Measurements from ENCODE around the gene DLST. TPM values are rescaled to one million over a fixed set of nuclear protein-coding genes. Genes with fewer than 3 reads are reported as not detected.
A peak's percentile ranks its signal among the peaks of the same experiment; 100 is the strongest.

DLST gene
- total RNA-seq, 1 donor from 2014 or later = 90.4 TPM

DNA sequence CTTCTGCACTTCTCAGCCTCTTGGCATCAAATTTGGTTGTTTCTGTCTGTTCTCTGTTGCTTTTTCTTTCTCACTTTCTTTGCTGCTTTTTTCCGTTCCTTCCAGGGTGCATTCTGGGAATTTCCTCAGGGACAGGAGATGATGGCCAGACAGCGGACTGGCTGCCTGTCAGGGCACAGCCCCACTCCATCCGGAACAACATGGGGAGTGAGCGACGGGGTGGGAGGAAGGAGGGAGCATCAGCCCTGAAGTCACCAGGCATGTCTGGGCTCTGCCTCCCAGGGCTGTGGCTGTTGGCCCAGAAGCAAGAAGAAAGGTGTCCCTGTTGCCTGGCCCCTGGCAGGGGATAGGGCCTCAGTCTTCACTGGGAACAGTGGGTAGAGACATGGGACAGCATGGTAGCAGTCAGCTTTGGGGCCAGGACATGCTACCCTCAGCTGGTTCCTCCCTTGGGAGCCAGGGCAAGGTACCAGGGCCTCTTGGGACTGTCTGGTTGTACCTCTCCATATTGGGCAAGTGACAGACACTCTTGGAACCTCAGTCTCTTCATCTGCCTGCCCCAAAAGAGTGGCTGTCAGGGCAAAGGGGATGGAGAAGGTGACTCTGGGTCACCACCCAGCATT lies 65.1 kb downstream of the DLST start:
- ChIA-PET POLR2A (interaction anchor here (1.8 kb wide), 1 partner anchor 24 kb away, joined by 7 read pairs; the partner anchor contains the start of gene RPS6KL1), CTCF (interaction anchor here (0.6 to 4.2 kb wide), 6 partner anchors 10 to 141 kb away, joined by 3 to 26 read pairs (median 6); partner anchors contain the start of gene EIF2B2)
- Mint-ChIP-seq H3K27me3 (peaks cover 2% of the 10 kb centered on the region), H3K4me3 (peak overlapping the region; percentile 58), H3K9me3 (no peaks in the 10 kb centered on the region), H3K27ac (no peak overlapping the region), H3K4me1 (peaks cover 27% of the 10 kb centered on the region), H3K36me3 (ENCODE audit: low read depth) (no peaks in the 10 kb centered on the region)
- ATAC-seq (ENCODE audit: low read depth) = peak; percentile 26
- TF ChIP-seq, protein P1, sequence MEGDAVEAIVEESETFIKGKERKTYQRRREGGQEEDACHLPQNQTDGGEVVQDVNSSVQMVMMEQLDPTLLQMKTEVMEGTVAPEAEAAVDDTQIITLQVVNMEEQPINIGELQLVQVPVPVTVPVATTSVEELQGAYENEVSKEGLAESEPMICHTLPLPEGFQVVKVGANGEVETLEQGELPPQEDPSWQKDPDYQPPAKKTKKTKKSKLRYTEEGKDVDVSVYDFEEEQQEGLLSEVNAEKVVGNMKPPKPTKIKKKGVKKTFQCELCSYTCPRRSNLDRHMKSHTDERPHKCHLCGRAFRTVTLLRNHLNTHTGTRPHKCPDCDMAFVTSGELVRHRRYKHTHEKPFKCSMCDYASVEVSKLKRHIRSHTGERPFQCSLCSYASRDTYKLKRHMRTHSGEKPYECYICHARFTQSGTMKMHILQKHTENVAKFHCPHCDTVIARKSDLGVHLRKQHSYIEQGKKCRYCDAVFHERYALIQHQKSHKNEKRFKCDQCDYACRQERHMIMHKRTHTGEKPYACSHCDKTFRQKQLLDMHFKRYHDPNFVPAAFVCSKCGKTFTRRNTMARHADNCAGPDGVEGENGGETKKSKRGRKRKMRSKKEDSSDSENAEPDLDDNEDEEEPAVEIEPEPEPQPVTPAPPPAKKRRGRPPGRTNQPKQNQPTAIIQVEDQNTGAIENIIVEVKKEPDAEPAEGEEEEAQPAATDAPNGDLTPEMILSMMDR (IDR thresholded peaks at IDR 0.05) = no peak
- DNase-seq = no peak
- intact Hi-C loops (cut with micrococcal nuclease) = loop anchor here (1.0 to 10.0 kb wide), 6 partner anchors 16 to 452 kb away; partner anchors contain the start of genes EIF2B2, ISCA2 and NPC2

DNA sequence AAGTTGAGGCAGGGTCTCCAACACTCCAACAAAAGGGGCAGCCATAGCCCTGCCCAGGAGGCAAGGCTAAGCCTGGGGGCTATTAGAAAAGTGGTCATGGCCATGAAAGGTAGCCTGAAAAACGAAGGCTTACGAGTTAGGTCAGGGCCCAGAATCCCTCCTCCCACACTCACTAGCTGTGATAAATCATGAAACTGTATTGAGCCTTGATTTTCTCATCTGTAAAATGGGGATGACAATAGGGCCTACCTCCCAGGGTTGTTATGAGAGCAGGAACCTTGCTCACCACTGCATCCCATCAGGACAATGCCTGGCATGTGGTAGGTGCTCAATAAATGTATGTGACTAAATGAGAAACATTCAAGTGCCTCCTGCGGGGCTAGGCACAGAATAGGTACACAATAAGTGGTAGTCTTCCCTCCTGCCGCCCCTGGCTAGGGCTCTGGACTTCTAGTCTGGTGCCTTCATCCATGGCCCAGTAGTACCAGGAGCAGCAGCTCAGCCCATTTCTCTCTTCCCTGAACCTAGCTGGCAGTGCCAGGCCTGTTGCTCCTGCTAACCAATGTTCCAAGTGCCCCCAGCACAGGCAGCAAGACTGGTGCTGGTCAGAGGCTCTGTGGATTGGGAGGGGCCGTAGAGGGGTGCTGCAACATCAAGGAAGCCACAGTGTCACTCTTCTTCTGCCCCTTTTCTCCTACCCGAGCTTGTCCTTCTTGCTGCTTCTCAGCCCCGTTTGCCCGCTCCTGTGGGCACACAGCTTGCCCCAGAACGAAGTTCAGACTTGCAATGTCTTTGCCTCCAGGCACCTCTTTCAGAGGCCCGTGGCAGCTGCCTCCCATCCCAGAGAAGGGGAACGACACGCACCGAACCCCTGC lies 65.9 kb downstream of the DLST start:
- ChIA-PET POLR2A (no interaction called here), CTCF (interaction anchor here (0.6 to 4.2 kb wide), 4 partner anchors 37 to 140 kb away, joined by 3 to 26 read pairs (median 5); no protein-coding TSS in a partner anchor)
- TF ChIP-seq, protein P1 (IDR thresholded peaks at IDR 0.05) = no peak
- H3K36me3 Mint-ChIP-seq (ENCODE audit: low read depth) = no peaks in the 10 kb centered on the region
- no peak for DNase-seq
- no peak overlapping the region for H3K27ac Mint-ChIP-seq
- no peaks in the 10 kb centered on the region for H3K9me3 Mint-ChIP-seq
- H3K4me3 Mint-ChIP-seq = no peak overlapping the region
- peaks cover 19% of the 10 kb centered on the region for H3K4me1 Mint-ChIP-seq
- intact Hi-C loops (cut with micrococcal nuclease) = loop anchor here (2.0 to 10.0 kb wide), 4 partner anchors 15 to 453 kb away; partner anchors contain the start of genes ISCA2 and NPC2
- ATAC-seq (ENCODE audit: low read depth) = no peak
- H3K27me3 Mint-ChIP-seq = peaks cover 5% of the 10 kb centered on the region

DNA sequence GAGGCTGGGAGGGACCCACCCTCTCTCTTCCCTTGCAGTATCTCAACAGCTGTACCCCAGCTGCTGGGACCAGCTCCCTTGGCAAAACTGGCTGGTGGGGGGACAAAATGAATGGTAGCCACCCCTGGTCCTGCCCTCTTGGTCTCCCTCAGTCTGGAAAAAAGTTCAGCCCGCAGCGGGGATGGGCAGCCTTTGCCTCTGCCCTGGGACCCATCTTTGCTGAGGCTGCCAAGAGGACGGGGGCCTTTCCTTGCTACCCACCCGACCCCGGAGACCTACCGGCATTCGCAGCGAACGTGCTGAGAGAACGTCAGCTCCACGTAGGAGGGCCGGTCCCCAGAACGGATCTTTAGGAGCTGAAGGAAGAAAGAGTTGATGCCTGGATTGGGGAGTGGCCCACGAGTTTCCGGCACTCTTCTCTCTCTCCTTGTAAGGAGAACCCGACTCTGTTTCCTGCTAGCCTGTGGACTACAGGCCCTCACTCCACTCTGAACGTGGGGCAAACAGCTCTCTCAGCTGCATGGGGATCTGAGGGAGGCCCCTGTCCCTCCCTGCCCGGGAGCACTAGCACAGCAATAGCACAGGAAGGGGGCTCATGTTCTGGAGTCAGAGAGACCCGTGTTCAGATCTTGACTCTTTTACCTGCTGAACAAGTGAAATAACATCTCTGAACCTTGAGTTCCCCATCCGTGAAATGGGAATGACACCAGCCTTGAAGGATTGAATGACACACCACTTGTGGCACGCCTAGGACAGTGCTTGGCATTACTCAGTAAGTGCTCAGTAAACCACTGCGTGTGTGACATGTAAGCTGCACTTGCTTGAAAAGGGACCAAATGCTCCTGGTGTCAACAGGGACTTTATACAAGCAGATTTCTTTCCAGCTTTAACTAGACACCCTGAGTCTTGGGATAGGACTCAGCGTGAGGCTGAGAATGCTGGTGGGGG lies 66.8 kb downstream of the DLST start:
- CTCF ChIA-PET = interaction anchor here (1.4 to 4.2 kb wide), 3 partner anchors 36 to 140 kb away, joined by 3 to 26 read pairs (median 7); no protein-coding TSS in a partner anchor
- ATAC-seq (ENCODE audit: low read depth) (no peak), DNase-seq (no peak)
- no peaks in the 10 kb centered on the region for H3K9me3 Mint-ChIP-seq
- no peak overlapping the region for H3K27ac Mint-ChIP-seq
- H3K4me3 Mint-ChIP-seq = no peak overlapping the region
- peaks cover 11% of the 10 kb centered on the region for H3K4me1 Mint-ChIP-seq
- no peaks in the 10 kb centered on the region for H3K36me3 Mint-ChIP-seq (ENCODE audit: low read depth)
- H3K27me3 Mint-ChIP-seq = peaks cover 7% of the 10 kb centered on the region
- POLR2A ChIA-PET = no interaction called here
- TF ChIP-seq, protein P1 (IDR thresholded peaks at IDR 0.05) = no peak
- intact Hi-C loops (cut with micrococcal nuclease) = loop anchor here (5.0 to 10.0 kb wide), 3 partner anchors 86 to 454 kb away; partner anchors contain the start of genes ISCA2 and NPC2

DNA sequence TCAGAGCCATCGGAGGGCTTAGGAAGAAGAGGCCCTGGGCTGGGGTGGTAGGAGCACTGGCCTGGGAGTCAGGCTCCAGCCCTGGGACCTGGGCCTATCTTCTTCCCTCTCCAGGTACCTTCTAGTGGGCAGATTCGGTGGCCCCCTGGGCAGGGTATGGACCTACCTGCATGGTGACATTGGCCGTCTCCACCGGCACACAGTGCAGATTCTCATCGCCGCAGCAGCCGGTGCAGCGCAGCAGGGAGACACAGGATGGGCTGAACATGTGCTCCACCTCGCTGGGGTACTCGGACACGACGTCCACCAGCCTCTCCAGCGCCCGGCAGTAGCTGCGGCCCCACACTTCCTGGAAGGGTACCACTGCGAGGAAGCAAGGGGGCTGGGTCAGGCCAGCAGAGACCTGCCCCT lies 67.5 kb downstream of the DLST start:
- no peaks in the 10 kb centered on the region for H3K9me3 Mint-ChIP-seq
- CTCF ChIA-PET = no interaction called here

More for the DNA sequence above, 67.5 kb downstream of the DLST start:
- ATAC-seq (ENCODE audit: low read depth) (no peak), DNase-seq (no peak)
- Mint-ChIP-seq H3K27ac (no peak overlapping the region), H3K4me3 (no peak overlapping the region), H3K27me3 (peaks cover 7% of the 10 kb centered on the region), H3K4me1 (peaks cover 11% of the 10 kb centered on the region), H3K36me3 (ENCODE audit: low read depth) (no peaks in the 10 kb centered on the region)
- intact Hi-C loops (cut with micrococcal nuclease) = loop anchor here (5.0 to 10.0 kb wide), 3 partner anchors 87 to 454 kb away; partner anchors contain the start of genes ISCA2 and NPC2
- TF ChIP-seq, protein P1 (IDR thresholded peaks at IDR 0.05) = no peak
- POLR2A ChIA-PET = no interaction called here

Data from activated B cell treated with CpG ODN at 0.5 μM for 24 hours (primary cell).